Liver (tissue), 9 donors: ENCODE data around the gene HEATR5B. TPM values are rescaled to one million over a fixed set of nuclear protein-coding genes. Genes with fewer than 3 reads are reported as not detected.

Experiments
- DNase-seq: peaks from one replicate; pipeline ENCODE4 v3.0.0-alpha.2; 2017; ENCODE audit warnings: low spot score
- H3K27ac ChIP-seq, 2 donors: one replicate each; pipeline ENCODE4 v1.7.0; 2013; ENCODE audit warnings: inconsistent platforms in 2 of 2, low read length in 2 of 2, control low read depth in 1 of 2, low read depth in 1 of 2, mild to moderate bottlenecking in 1 of 2
- H3K27me3 ChIP-seq, 4 donors: one replicate each; pipeline versions ENCODE4 v1.6.1 to v1.7.0; 2013; ENCODE audit warnings: low read length in 3 of 4, inconsistent platforms in 1 of 4, mild to moderate bottlenecking in 1 of 4, moderate library complexity in 1 of 4; ENCODE audit not compliant: control insufficient read depth in 4 of 4, insufficient read depth in 4 of 4
- H3K36me3 ChIP-seq, 4 donors: one replicate each; pipeline versions ENCODE4 v1.6.1 to v1.7.0; 2013; ENCODE audit warnings: low read length in 3 of 4, mild to moderate bottlenecking in 3 of 4, low read depth in 1 of 4, moderate library complexity in 1 of 4; ENCODE audit not compliant: control insufficient read depth in 4 of 4, insufficient read depth in 3 of 4
- H3K4me1 ChIP-seq, 4 donors: one replicate each; pipeline versions ENCODE4 v1.6.1 to v1.7.0; 2013; ENCODE audit warnings: low read length in 3 of 4, mild to moderate bottlenecking in 3 of 4, moderate library complexity in 1 of 4; ENCODE audit not compliant: control insufficient read depth in 4 of 4, insufficient read depth in 4 of 4
- H3K4me3 ChIP-seq, 3 donors: one replicate each; pipeline versions ENCODE4 v1.6.1 to v1.7.0; 2013; ENCODE audit warnings: low read length in 3 of 3, control low read depth in 1 of 3, low read depth in 1 of 3, mild to moderate bottlenecking in 1 of 3
- H3K9ac ChIP-seq, 2 donors: one replicate each; pipeline ENCODE4 v1.7.0; 2013; ENCODE audit warnings: low read length in 2 of 2, mild to moderate bottlenecking in 2 of 2, moderate library complexity in 2 of 2, control low read depth in 1 of 2, low read depth in 1 of 2
- H3K9me3 ChIP-seq, 4 donors: one replicate each; pipeline versions ENCODE4 v1.6.1 to v1.7.0; 2013; ENCODE audit warnings: low read length in 3 of 4; ENCODE audit not compliant: control insufficient read depth in 4 of 4
- CTCF ChIP-seq: fragments of 150-350 bp; IDR thresholded peaks from 2 replicates; pipeline ENCODE4 v1.5.1; 2017; ENCODE audit warnings: improper control_type of control experiment, low read depth, low read length; ENCODE audit not compliant: missing input control
- FOXA1 ChIP-seq: IDR thresholded peaks from 2 replicates; pipeline ENCODE4 v1.6.1; 2016; ENCODE audit warnings: antibody characterized with exemption
- HNF4A ChIP-seq, 2 donors: conservative IDR thresholded peaks; 2 replicates each; pipeline ENCODE4 v1.6.1; 2016; ENCODE audit warnings: antibody characterized with exemption in 2 of 2, mild to moderate bottlenecking in 2 of 2
- HNF4G ChIP-seq: IDR thresholded peaks from 2 replicates; pipeline ENCODE4 v1.6.1; 2016; ENCODE audit warnings: antibody characterized with exemption
- JUND ChIP-seq, 2 donors: IDR thresholded peaks; 2 replicates each; pipeline ENCODE4 v1.6.1; 2016; ENCODE audit warnings: antibody characterized with exemption in 2 of 2
- NR2F2 ChIP-seq: IDR thresholded peaks from 2 replicates; pipeline ENCODE4 v1.6.1; 2016; ENCODE audit warnings: antibody characterized with exemption
- RXRA ChIP-seq, 2 donors: IDR thresholded peaks; 2 replicates each; pipeline ENCODE4 v1.6.1; 2017 to 2018; ENCODE audit warnings: antibody characterized with exemption in 2 of 2, mild to moderate bottlenecking in 1 of 2
- SP1 ChIP-seq: IDR thresholded peaks from 2 replicates; pipeline ENCODE4 v1.6.1; 2018; ENCODE audit warnings: antibody characterized with exemption, mild to moderate bottlenecking
- TAF1 ChIP-seq: conservative IDR thresholded peaks from 2 replicates; pipeline ENCODE4 v1.6.1; 2016; ENCODE audit warnings: antibody characterized with exemption, mild to moderate bottlenecking
- ZBTB33 ChIP-seq: IDR thresholded peaks from 2 replicates; pipeline ENCODE4 v1.6.1; 2016; ENCODE audit warnings: antibody characterized with exemption
- WGBS: extraction: QIAGEN DNeasy Blood & Tissue Kit; methylation state at CpG from one replicate; pipeline ENCODE4 v1.1.7; 2013; 5-methylcytosine and 5-hydroxymethylcytosine counted together
- polyA plus RNA-seq, 2 donors: library from polyadenylated mRNA; stranded (reverse) in 1 of 2; unstranded in 1 of 2; fragments of 200-250 nt in 1 of 2; fragments of >200 nt in 1 of 2; fragmentation: Nextera tagmentation in 1 of 2; extraction: Ambion mirVana in 1 of 2; gene quantifications; one replicate each; pipeline versions ENCODE4 v1.2.1 to v1.2.3, GENCODE V29; 2013 to 2015
- total RNA-seq, 2 donors: library from RNA; depleted of rRNA; stranded (reverse); fragments of >200 nt; gene quantifications; one replicate each; pipeline ENCODE4 v1.2.3, GENCODE V29; 2014
- donor health status: healthy.
- donor health status: healthy.
- donor health status: healthy.
- donor health status: healthy.
- donor health status: healthy.

The HEATR5B gene
- total and polyA plus RNA-seq, 4 donors = 4.1 to 24.3 (median 11.6) TPM

- H3K4me1 ChIP-seq = no peaks in the 10 kb centered on the region
- no peak overlapping the region for H3K27ac ChIP-seq
- H3K4me3 ChIP-seq = no peak overlapping the region
- TF ChIP-seq RXRA (IDR thresholded peaks at IDR 0.05) (no peak), ZBTB33 (no peak), TAF1 (no peak), CTCF (no peak), NR2F2 (no peak)
- H3K9ac ChIP-seq = no peak overlapping the region
- no peaks in the 10 kb centered on the region for H3K27me3 ChIP-seq
- WGBS = 76% methylated on average over 2 of the region's 2 CpGs
- no peak for DNase-seq
- H3K9me3 ChIP-seq = no peaks in the 10 kb centered on the region
- no peaks in the 10 kb centered on the region for H3K36me3 ChIP-seq
These were observed 110.9 kb downstream of the HEATR5B start for GRCh38 chr2:36973320-36973719.

GRCh38 chr2:36971990-36972389, 112.2 kb downstream of the HEATR5B start:
- Histone ChIP-seq H3K9ac (no peak overlapping the region), H3K27ac (no peak overlapping the region), H3K36me3 (no peaks in the 10 kb centered on the region), H3K4me3 (no peak overlapping the region), H3K27me3 (no peaks in the 10 kb centered on the region), H3K9me3 (no peaks in the 10 kb centered on the region), H3K4me1 (peaks cover 0 to 12% (median 7%) of the 10 kb centered on the region in 4 donors)
- no peak for TF ChIP-seq FOXA1
- no peak for TF ChIP-seq CTCF
- no peak for TF ChIP-seq HNF4G
- no peak for DNase-seq

GRCh38 chr2:36967236-36967876, 116.8 kb downstream of the HEATR5B start:
- 7% methylated on average over 15 of the region's 15 CpGs for WGBS
- peak overlapping the region; percentile 84 to 85 for H3K27ac ChIP-seq
- peak; percentile 36 for DNase-seq
- no peaks in the 10 kb centered on the region for H3K27me3 ChIP-seq
- H3K9me3 ChIP-seq = no peaks in the 10 kb centered on the region
- TF ChIP-seq HNF4A (conservative IDR thresholded peaks at IDR 0.05) (peak; percentile 20 to 47), SP1 (peak; percentile 63), RXRA (IDR thresholded peaks at IDR 0.05) (no peak), FOXA1 (no peak), JUND (IDR thresholded peaks at IDR 0.05) (no peak)
- peaks cover 4 to 26% (median 18%) of the 10 kb centered on the region in 4 donors for H3K4me1 ChIP-seq
- H3K4me3 ChIP-seq = peak overlapping the region; percentile 76 to 92 (median 85)
- H3K9ac ChIP-seq = peak overlapping the region; percentile 84 to 85
- no peaks in the 10 kb centered on the region for H3K36me3 ChIP-seq
